GM06990 (cell line): ENCODE data around the gene NPIPB2.
"Not testable (repeated sequence)": the region's sequence is repeated elsewhere in the genome, so short reads cannot be mapped to it uniquely, and the experiment has no call there.

Experiments used
- DNase-seq: peaks from one replicate; pipeline ENCODE4 v3.0.0-alpha.2; 2011; ENCODE audit not compliant: insufficient read length; ENCODE audit errors: extremely low read depth
- H3K27me3 ChIP-seq: replicated peaks from 2 replicates; pipeline ENCODE4 v1.6.0; 2011; ENCODE audit warnings: low read length; ENCODE audit not compliant: control insufficient read depth, insufficient read depth
- H3K36me3 ChIP-seq: 2 replicates; pipeline ENCODE4 v1.5.1; 2011; ENCODE audit warnings: low read length; ENCODE audit not compliant: control insufficient read depth, insufficient read depth
- H3K4me3 ChIP-seq: replicated peaks from 2 replicates; pipeline ENCODE4 v1.5.1; 2011; ENCODE audit warnings: low read depth, mild to moderate bottlenecking, control low read depth, low read length
- CTCF ChIP-seq: IDR thresholded peaks from 2 replicates; pipeline ENCODE4 v1.5.1; 2011; ENCODE audit warnings: low read length, control low read depth, mild to moderate bottlenecking, inconsistent platforms; ENCODE audit not compliant: insufficient read depth, poor library complexity, severe bottlenecking

Gene NPIPB2

GRCh38 chr16:11941945-11942344, at the start of gene NPIPB2:
NPIPB2 (minus strand) TSS chr16:11942045; CDS start chr16:11942045, 0 bp downstream.
- H3K36me3 ChIP-seq, DNase-seq, H3K27me3 ChIP-seq, H3K4me3 ChIP-seq: not testable (repeated sequence)

- no peak for TF ChIP-seq CTCF
- H3K36me3 ChIP-seq = peaks cover 11% of the 10 kb centered on the region
- no peak overlapping the region for H3K4me3 ChIP-seq
- no peak for DNase-seq
- H3K27me3 ChIP-seq = no peaks in the 10 kb centered on the region
Measured at GRCh38 chr16:11990702-11991390, 49.0 kb upstream of the NPIPB2 start.

GRCh38 chr16:11988258-11988978, 46.6 kb upstream of the NPIPB2 start:
- no peak for TF ChIP-seq CTCF

GRCh38 chr16:11986521-11987057, 44.7 kb upstream of the NPIPB2 start:
- no peak for TF ChIP-seq CTCF
- no peaks in the 10 kb centered on the region for H3K27me3 ChIP-seq

More at GRCh38 chr16:11988258-11988978, 46.6 kb upstream of the NPIPB2 start:
- Histone ChIP-seq H3K4me3 (no peak overlapping the region), H3K27me3 (no peaks in the 10 kb centered on the region), H3K36me3 (peaks cover 6% of the 10 kb centered on the region)
- no peak for DNase-seq

GRCh38 chr16:11985250-11985649, 43.4 kb upstream of the NPIPB2 start:
- no peak for TF ChIP-seq CTCF
- Histone ChIP-seq H3K4me3 (no peak overlapping the region), H3K27me3 (no peaks in the 10 kb centered on the region), H3K36me3 (peaks cover 6% of the 10 kb centered on the region)
- no peak for DNase-seq

More at GRCh38 chr16:11986521-11987057, 44.7 kb upstream of the NPIPB2 start:
- Histone ChIP-seq H3K36me3 (peaks cover 6% of the 10 kb centered on the region), H3K4me3 (no peak overlapping the region)
- DNase-seq = no peak
